ENCODE measurements around the gene OPCML.

The OPCML gene

GRCh38 chr11:132605825-132606570 lies 926.3 kb downstream of the OPCML start:
- no peak overlapping the region for H3K4me3 ChIP-seq (replicated peaks; ENCODE audit: insufficient read depth, low read length)
- H3K27ac ChIP-seq (replicated peaks), result no peak overlapping the region
- TF ChIP-seq GABPA (IDR thresholded peaks at IDR 0.05; ENCODE audit: low read depth), result no peak
- TF ChIP-seq, protein P1, sequence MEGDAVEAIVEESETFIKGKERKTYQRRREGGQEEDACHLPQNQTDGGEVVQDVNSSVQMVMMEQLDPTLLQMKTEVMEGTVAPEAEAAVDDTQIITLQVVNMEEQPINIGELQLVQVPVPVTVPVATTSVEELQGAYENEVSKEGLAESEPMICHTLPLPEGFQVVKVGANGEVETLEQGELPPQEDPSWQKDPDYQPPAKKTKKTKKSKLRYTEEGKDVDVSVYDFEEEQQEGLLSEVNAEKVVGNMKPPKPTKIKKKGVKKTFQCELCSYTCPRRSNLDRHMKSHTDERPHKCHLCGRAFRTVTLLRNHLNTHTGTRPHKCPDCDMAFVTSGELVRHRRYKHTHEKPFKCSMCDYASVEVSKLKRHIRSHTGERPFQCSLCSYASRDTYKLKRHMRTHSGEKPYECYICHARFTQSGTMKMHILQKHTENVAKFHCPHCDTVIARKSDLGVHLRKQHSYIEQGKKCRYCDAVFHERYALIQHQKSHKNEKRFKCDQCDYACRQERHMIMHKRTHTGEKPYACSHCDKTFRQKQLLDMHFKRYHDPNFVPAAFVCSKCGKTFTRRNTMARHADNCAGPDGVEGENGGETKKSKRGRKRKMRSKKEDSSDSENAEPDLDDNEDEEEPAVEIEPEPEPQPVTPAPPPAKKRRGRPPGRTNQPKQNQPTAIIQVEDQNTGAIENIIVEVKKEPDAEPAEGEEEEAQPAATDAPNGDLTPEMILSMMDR (IDR thresholded peaks at IDR 0.05; ENCODE audit: insufficient read depth, low read length), result no peak
- TF ChIP-seq, protein P2, sequence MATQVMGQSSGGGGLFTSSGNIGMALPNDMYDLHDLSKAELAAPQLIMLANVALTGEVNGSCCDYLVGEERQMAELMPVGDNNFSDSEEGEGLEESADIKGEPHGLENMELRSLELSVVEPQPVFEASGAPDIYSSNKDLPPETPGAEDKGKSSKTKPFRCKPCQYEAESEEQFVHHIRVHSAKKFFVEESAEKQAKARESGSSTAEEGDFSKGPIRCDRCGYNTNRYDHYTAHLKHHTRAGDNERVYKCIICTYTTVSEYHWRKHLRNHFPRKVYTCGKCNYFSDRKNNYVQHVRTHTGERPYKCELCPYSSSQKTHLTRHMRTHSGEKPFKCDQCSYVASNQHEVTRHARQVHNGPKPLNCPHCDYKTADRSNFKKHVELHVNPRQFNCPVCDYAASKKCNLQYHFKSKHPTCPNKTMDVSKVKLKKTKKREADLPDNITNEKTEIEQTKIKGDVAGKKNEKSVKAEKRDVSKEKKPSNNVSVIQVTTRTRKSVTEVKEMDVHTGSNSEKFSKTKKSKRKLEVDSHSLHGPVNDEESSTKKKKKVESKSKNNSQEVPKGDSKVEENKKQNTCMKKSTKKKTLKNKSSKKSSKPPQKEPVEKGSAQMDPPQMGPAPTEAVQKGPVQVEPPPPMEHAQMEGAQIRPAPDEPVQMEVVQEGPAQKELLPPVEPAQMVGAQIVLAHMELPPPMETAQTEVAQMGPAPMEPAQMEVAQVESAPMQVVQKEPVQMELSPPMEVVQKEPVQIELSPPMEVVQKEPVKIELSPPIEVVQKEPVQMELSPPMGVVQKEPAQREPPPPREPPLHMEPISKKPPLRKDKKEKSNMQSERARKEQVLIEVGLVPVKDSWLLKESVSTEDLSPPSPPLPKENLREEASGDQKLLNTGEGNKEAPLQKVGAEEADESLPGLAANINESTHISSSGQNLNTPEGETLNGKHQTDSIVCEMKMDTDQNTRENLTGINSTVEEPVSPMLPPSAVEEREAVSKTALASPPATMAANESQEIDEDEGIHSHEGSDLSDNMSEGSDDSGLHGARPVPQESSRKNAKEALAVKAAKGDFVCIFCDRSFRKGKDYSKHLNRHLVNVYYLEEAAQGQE (IDR thresholded peaks at IDR 0.05; ENCODE audit: insufficient replicate concordance, low read depth), result no peak
- TF ChIP-seq SPI1 (IDR thresholded peaks at IDR 0.05; ENCODE audit: borderline replicate concordance, low read depth), result no peak
- no peak for TF ChIP-seq POLR2AphosphoS5 (IDR thresholded peaks at IDR 0.05; ENCODE audit: low read depth)
- no peak for DNase-seq (ENCODE audit: low read depth in 1 of 2, low spot score in 1 of 2)
- H3K27me3 ChIP-seq (ENCODE audit: insufficient read depth, poor library complexity, severe bottlenecking), result no peaks in the 10 kb centered on the region

- DNase-seq (ENCODE audit: low read depth in 1 of 2, low spot score in 1 of 2), result no peak
- TF ChIP-seq, protein P1 (IDR thresholded peaks at IDR 0.05; ENCODE audit: insufficient read depth, low read length), result no peak
- TF ChIP-seq, protein P2 (IDR thresholded peaks at IDR 0.05; ENCODE audit: insufficient replicate concordance, low read depth), result no peak
- TF ChIP-seq POLR2AphosphoS5 (IDR thresholded peaks at IDR 0.05; ENCODE audit: low read depth) (no peak), SPI1 (IDR thresholded peaks at IDR 0.05; ENCODE audit: borderline replicate concordance, low read depth) (no peak), GABPA (IDR thresholded peaks at IDR 0.05; ENCODE audit: low read depth) (no peak)
- Histone ChIP-seq H3K27ac (replicated peaks) (no peak overlapping the region), H3K27me3 (ENCODE audit: insufficient read depth, poor library complexity, severe bottlenecking) (no peaks in the 10 kb centered on the region), H3K4me3 (replicated peaks; ENCODE audit: insufficient read depth, low read length) (no peak overlapping the region)
These were observed 927.9 kb downstream of the OPCML start for GRCh38 chr11:132604431-132604830.

- no peaks in the 10 kb centered on the region for H3K27me3 ChIP-seq (ENCODE audit: insufficient read depth, poor library complexity, severe bottlenecking)
- DNase-seq (ENCODE audit: low read depth in 1 of 2, low spot score in 1 of 2), result no peak
These were observed 930.4 kb downstream of the OPCML start for GRCh38 chr11:132601875-132602274.

More at GRCh38 chr11:132601875-132602274, 930.4 kb downstream of the OPCML start:
- TF ChIP-seq, protein P2 (IDR thresholded peaks at IDR 0.05; ENCODE audit: insufficient replicate concordance, low read depth), result no peak
- TF ChIP-seq, protein P1 (IDR thresholded peaks at IDR 0.05; ENCODE audit: insufficient read depth, low read length), result no peak
- no peak for TF ChIP-seq POLR2AphosphoS5 (IDR thresholded peaks at IDR 0.05; ENCODE audit: low read depth)
- no peak for TF ChIP-seq GABPA (IDR thresholded peaks at IDR 0.05; ENCODE audit: low read depth)
- no peak overlapping the region for H3K27ac ChIP-seq (replicated peaks)
- H3K4me3 ChIP-seq (replicated peaks; ENCODE audit: insufficient read depth, low read length), result no peak overlapping the region

Data from HL-60 (cell line).